Sigmoid colon (tissue), 7 donors: Measurements from ENCODE around the gene FGGY. TPM values are rescaled to one million over a fixed set of nuclear protein-coding genes. Genes with fewer than 3 reads are reported as not detected.

Source experiments
- DNase-seq: peaks from one replicate; pipeline ENCODE4 v3.0.0-alpha.2; 2019
- H3K27ac ChIP-seq, 4 donors: fragments of 200-600 bp; sonication (generic); one replicate each; pipeline ENCODE4 v1.5.1; 2016 to 2019; ENCODE audit warnings: mild to moderate bottlenecking in 1 of 4
- H3K27me3 ChIP-seq, 3 donors: fragments of 200-600 bp; sonication (generic); one replicate each; pipeline ENCODE4 v1.5.1; 2019; ENCODE audit warnings: mild to moderate bottlenecking in 1 of 3
- H3K36me3 ChIP-seq, 4 donors: fragments of 200-600 bp; sonication (generic); one replicate each; pipeline ENCODE4 v1.5.1; 2016 to 2019
- H3K4me1 ChIP-seq, 4 donors: fragments of 200-600 bp; sonication (generic); one replicate each; pipeline ENCODE4 v1.5.1; 2017 to 2019
- H3K4me3 ChIP-seq, 4 donors: fragments of 200-600 bp; sonication (generic); one replicate each; pipeline ENCODE4 v1.5.1; 2017 to 2019; ENCODE audit warnings: mild to moderate bottlenecking in 2 of 4, moderate library complexity in 1 of 4
- H3K9me3 ChIP-seq, 4 donors: fragments of 200-600 bp in 3 of 4; sonication (generic) in 3 of 4; one replicate each; pipeline versions ENCODE4 v1.5.1 to v1.6.1; 2013 to 2019
- EP300 ChIP-seq, 4 donors: sonication (generic); formaldehyde crosslinking; IDR thresholded peaks; one replicate each; pipeline ENCODE4 v1.6.1; 2017; ENCODE audit warnings: antibody characterized with exemption in 4 of 4
- POLR2A ChIP-seq, 2 donors: fragments of 450-650 bp; IDR thresholded peaks; one replicate each; pipeline ENCODE4 v1.6.1; 2016; ENCODE audit warnings: antibody characterized with exemption in 2 of 2, mild to moderate bottlenecking in 2 of 2, moderate library complexity in 2 of 2
- POLR2AphosphoS5 ChIP-seq, 4 donors: sonication (generic); formaldehyde crosslinking; IDR thresholded peaks; one replicate each; pipeline ENCODE4 v1.6.1; 2017; ENCODE audit warnings: antibody characterized with exemption in 4 of 4
- WGBS, 2 donors: extraction: QIAGEN DNeasy Blood & Tissue Kit; methylation state at CpG; one replicate each; pipeline ENCODE4 v1.1.7; 2013; 5-methylcytosine and 5-hydroxymethylcytosine counted together
- intact Hi-C: fragments of 100-400 bp; cut with DNase I; formaldehyde crosslinking; loops from one replicate; pipeline ENCODE4 v1.15.1; 2023
- polyA plus RNA-seq, 3 donors: library from polyadenylated mRNA; stranded (reverse); fragments of 200-250 nt; gene quantifications; one replicate each; pipeline ENCODE4 v1.2.3, GENCODE V29; 2013
- total RNA-seq, 4 donors: library from RNA; depleted of rRNA; stranded (reverse); fragments of >200 nt; gene quantifications; one replicate each; pipeline ENCODE4 v1.1.0, GENCODE V29; 2016
- TF ChIP-seq, protein P1 (sequence below), 4 experiments: fragments of 450-650 bp in 3 of 4; fragments of 200-600 bp in 1 of 4; IDR thresholded peaks; one replicate each; pipeline ENCODE4 v1.5.1; 2016 to 2019; ENCODE audit warnings: antibody characterized with exemption in 4 of 4, mild to moderate bottlenecking in 3 of 4, moderate library complexity in 2 of 4
- donor health status: healthy with polysubstance abuse.
- donor health status: Bipolar disorder and iron deficiency.
- donor health status: healthy.

Gene FGGY
- total and polyA plus RNA-seq, 7 donors, result 4.8 to 54.1 (median 20.5) TPM

DNA sequence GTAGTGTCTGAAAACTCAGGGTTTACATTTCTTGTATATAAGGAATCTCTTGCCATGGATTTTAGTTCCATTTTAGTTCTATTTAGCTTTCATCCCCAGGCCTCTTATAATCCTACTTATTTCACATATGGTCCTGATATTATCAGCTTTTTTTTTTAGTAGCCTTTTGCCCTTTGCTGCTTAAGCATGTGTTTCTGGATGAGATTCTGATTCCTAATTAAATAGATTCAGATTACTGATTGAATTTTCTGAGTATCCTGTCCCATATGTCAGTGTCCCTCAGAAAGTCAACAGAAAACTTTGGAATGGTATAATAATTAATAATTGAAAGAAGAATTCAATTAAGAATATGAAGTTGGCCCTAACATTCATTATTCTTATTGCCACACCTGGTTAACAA lies 383.1 kb downstream of the FGGY start:
- no peaks in the 10 kb centered on the region for H3K9me3 ChIP-seq
- peaks cover 0 to 55% (median 41%) of the 10 kb centered on the region in 4 donors for H3K4me1 ChIP-seq
- H3K36me3 ChIP-seq, result no peaks in the 10 kb centered on the region
- no peaks in the 10 kb centered on the region for H3K27me3 ChIP-seq
- H3K27ac ChIP-seq, result no peak overlapping the region
- intact Hi-C loops, result loop anchor here (5.0 kb wide), 4 partner anchors 78 to 383 kb away; partner anchors contain the start of gene FGGY
- no peak overlapping the region for H3K4me3 ChIP-seq
- no peak for TF ChIP-seq POLR2AphosphoS5 (IDR thresholded peaks at IDR 0.05)
- no peak for TF ChIP-seq POLR2A (IDR thresholded peaks at IDR 0.05)
- TF ChIP-seq, protein P1, sequence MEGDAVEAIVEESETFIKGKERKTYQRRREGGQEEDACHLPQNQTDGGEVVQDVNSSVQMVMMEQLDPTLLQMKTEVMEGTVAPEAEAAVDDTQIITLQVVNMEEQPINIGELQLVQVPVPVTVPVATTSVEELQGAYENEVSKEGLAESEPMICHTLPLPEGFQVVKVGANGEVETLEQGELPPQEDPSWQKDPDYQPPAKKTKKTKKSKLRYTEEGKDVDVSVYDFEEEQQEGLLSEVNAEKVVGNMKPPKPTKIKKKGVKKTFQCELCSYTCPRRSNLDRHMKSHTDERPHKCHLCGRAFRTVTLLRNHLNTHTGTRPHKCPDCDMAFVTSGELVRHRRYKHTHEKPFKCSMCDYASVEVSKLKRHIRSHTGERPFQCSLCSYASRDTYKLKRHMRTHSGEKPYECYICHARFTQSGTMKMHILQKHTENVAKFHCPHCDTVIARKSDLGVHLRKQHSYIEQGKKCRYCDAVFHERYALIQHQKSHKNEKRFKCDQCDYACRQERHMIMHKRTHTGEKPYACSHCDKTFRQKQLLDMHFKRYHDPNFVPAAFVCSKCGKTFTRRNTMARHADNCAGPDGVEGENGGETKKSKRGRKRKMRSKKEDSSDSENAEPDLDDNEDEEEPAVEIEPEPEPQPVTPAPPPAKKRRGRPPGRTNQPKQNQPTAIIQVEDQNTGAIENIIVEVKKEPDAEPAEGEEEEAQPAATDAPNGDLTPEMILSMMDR (IDR thresholded peaks at IDR 0.05), result no peak
- no peak for TF ChIP-seq EP300 (IDR thresholded peaks at IDR 0.05)
- no peak for DNase-seq

DNA sequence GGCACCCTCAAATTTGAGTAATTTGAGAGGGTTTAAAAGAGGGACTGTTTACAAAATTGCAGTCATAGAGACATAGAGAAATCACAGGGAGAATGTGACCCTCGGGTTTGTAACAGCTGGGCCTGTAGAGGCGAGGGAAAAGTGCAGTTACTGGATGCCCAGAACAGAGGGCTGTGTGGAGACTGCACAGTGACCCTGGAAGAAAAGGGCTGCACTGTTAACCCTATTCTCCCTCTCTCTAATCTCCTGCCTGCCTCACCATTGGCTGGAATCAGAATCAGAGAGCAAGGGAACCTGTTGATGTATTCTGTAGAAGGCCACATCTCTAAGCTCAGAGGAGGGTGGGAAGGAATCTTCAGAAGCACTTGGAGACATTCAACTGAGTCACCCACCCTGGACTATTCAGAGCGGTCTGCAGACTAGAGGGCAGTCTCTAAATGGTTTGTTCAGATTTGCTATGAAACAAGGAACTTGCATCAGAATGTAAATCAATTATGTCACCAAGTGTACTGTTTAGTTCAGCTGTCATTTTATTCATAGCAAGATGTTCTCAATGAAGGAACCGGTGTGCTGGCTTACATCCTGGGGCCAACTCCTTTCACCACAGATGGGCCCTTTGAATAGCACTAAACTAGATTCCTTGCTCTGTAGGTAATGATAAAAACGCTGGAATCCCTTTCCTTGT lies 385.6 kb downstream of the FGGY start:
- WGBS, 2 donors, result 74 to 77% methylated on average over 5 of the region's 5 CpGs
- no peaks in the 10 kb centered on the region for H3K36me3 ChIP-seq
- H3K9me3 ChIP-seq, result no peaks in the 10 kb centered on the region
- DNase-seq, result peak; percentile 77
- H3K27ac ChIP-seq, result peak overlapping the region; percentile 73 to 83 (median 79)
- no peaks in the 10 kb centered on the region for H3K27me3 ChIP-seq
- peaks cover 0 to 62% (median 33%) of the 10 kb centered on the region in 4 donors for H3K4me1 ChIP-seq
- peak; percentile 41 to 91 (median 71) for TF ChIP-seq EP300 (IDR thresholded peaks at IDR 0.05)
- no peak for TF ChIP-seq POLR2A (IDR thresholded peaks at IDR 0.05)
- TF ChIP-seq POLR2AphosphoS5 (IDR thresholded peaks at IDR 0.05), result peak; percentile 84 to 94 (median 90)
- TF ChIP-seq, protein P1 (IDR thresholded peaks at IDR 0.05), result no peak
- H3K4me3 ChIP-seq, result no peak overlapping the region
- intact Hi-C loops, result loop anchor here (5.0 kb wide), 4 partner anchors 80 to 385 kb away; partner anchors contain the start of gene FGGY

DNA sequence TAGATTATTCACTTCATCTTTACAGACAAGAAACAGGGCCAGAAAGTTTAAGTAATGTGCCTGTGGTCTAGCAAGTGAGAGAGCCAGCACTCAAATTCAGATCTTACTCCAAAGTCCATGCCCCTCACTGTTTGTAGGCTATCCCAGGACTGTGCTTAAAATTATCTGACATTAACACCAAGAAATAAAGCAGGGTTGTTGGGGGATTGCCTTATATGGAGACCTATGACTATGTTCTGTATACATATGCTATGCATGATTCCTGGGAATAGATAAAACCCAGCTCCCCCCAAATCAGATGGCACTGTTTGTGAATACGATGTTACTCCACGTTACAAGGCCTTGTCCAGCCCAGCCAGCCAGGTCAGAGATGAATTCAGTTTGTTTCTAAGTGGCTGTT lies 386.3 kb downstream of the FGGY start:
- intact Hi-C loops, result loop anchor here (5.0 kb wide), 4 partner anchors 81 to 386 kb away; partner anchors contain the start of gene FGGY
- TF ChIP-seq POLR2AphosphoS5 (IDR thresholded peaks at IDR 0.05) (peak in 1 of 4 donors; percentile 22), EP300 (IDR thresholded peaks at IDR 0.05) (no peak)
- Histone ChIP-seq H3K4me3 (no peak overlapping the region), H3K27ac (peak overlapping the region; percentile 73 to 83 (median 79)), H3K9me3 (no peaks in the 10 kb centered on the region), H3K4me1 (peaks cover 0 to 62% (median 32%) of the 10 kb centered on the region in 4 donors), H3K36me3 (no peaks in the 10 kb centered on the region), H3K27me3 (no peaks in the 10 kb centered on the region)
- WGBS, 2 donors, result 89 to 93% methylated on average over 2 of the region's 2 CpGs
- no peak for DNase-seq

DNA sequence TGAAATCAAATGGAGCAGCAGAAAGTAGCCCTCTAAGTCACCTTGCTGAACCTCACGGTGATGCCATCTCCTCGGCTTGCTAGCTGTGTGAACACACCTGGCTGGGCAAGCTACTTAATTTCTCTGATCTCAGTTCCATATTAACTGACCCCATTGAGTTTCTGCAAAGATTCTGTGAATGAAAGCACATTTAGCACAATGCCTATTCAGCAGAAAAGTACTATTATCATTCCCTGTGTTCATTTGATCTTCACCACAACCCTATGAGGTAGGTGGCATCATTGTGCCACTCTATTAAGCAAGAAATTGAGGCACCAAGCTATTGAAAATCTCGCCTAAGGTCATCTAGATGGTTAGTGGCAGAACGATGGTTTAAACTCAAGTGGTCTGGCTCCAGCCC lies 387.8 kb downstream of the FGGY start:
- no peaks in the 10 kb centered on the region for H3K9me3 ChIP-seq
- H3K27ac ChIP-seq, result peak overlapping the region; percentile 73 to 83 (median 79)
- no peak overlapping the region for H3K4me3 ChIP-seq
- H3K4me1 ChIP-seq, result peaks cover 0 to 62% (median 28%) of the 10 kb centered on the region in 4 donors
- TF ChIP-seq POLR2A (IDR thresholded peaks at IDR 0.05) (no peak), EP300 (IDR thresholded peaks at IDR 0.05) (no peak), POLR2AphosphoS5 (IDR thresholded peaks at IDR 0.05) (no peak)
- TF ChIP-seq, protein P1 (IDR thresholded peaks at IDR 0.05), result no peak
- DNase-seq, result no peak
- intact Hi-C loops, result loop anchor here (5.0 kb wide), 4 partner anchors 82 to 387 kb away; partner anchors contain the start of gene FGGY
- H3K36me3 ChIP-seq, result no peaks in the 10 kb centered on the region
- 92 to 96% methylated on average over 4 of the region's 4 CpGs for WGBS, 2 donors
- H3K27me3 ChIP-seq, result no peaks in the 10 kb centered on the region

DNA sequence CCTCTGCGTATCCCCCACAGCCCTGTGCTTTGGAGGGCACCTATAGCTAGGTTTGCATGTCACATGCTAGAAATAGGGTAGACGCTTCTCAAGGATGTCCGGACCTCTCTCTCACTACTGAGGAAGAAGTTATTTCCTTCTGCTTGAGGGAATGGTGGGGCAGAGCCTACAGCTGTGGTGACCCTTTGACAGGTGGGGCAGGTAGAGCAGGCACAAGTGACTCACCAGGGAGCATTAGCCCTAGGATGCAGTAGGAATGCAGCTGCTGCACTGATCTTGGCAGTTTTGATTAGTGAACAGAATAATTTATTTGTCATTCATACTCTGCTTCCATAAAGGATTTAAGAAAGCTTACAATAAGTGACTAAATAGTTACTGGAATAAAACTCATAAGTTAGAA lies 388.2 kb downstream of the FGGY start:
- no peak overlapping the region for H3K4me3 ChIP-seq
- WGBS, 2 donors, result 95 to 97% methylated on average over 3 of the region's 3 CpGs
- no peaks in the 10 kb centered on the region for H3K9me3 ChIP-seq
- H3K4me1 ChIP-seq, result peaks cover 0 to 62% (median 28%) of the 10 kb centered on the region in 4 donors
- TF ChIP-seq POLR2AphosphoS5 (IDR thresholded peaks at IDR 0.05), result no peak
- TF ChIP-seq EP300 (IDR thresholded peaks at IDR 0.05), result no peak
- no peak for TF ChIP-seq POLR2A (IDR thresholded peaks at IDR 0.05)
- intact Hi-C loops, result no loop called here
- H3K36me3 ChIP-seq, result no peaks in the 10 kb centered on the region
- no peaks in the 10 kb centered on the region for H3K27me3 ChIP-seq
- peak overlapping the region in 2 of 4 donors; percentile 80 to 83 for H3K27ac ChIP-seq
- DNase-seq, result no peak
